Lower leg skin (tissue), 3 donors: Measurements from ENCODE around the gene NECTIN1.

Source experiments
- CTCF ChIP-seq, 3 donors: fragments of 450-650 bp; IDR thresholded peaks; one replicate each; pipeline ENCODE4 v1.5.1; 2016; ENCODE audit warnings: antibody characterized with exemption in 3 of 3, mild to moderate bottlenecking in 3 of 3, moderate library complexity in 2 of 3
- POLR2A ChIP-seq, 2 donors: fragments of 450-650 bp; IDR thresholded peaks; one replicate each; pipeline ENCODE4 v1.6.1; 2016 to 2017; ENCODE audit warnings: antibody characterized with exemption in 2 of 2, mild to moderate bottlenecking in 1 of 2, moderate library complexity in 1 of 2

- TF ChIP-seq CTCF (IDR thresholded peaks at IDR 0.05) (no peak), POLR2A (IDR thresholded peaks at IDR 0.05) (no peak)
These were observed 23.4 kb upstream of the NECTIN1 start for GRCh38 chr11:119752345-119752871.
